ENCODE results near the gene SYNPO2.

DNA sequence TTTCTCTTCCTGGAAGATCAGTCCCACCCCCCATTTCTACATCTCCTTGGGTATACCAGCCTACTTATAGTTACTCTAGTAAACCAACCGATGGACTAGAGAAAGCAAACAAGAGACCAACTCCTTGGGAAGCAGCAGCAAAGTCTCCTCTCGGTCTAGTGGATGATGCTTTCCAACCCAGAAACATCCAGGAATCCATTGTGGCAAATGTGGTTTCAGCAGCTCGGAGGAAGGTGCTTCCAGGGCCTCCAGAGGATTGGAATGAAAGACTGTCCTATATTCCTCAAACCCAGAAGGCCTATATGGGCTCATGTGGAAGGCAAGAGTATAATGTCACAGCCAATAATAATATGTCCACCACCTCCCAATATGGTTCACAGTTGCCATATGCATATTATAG is 168.8 kb downstream of the SYNPO2 start:
- TF ChIP-seq TAF1 (IDR thresholded peaks at IDR 0.05; ENCODE audit: borderline replicate concordance, insufficient read depth, low read length) (no peak), POLR2AphosphoS5 (IDR thresholded peaks at IDR 0.05; ENCODE audit: low read depth, low read length) (no peak), SIN3A (IDR thresholded peaks at IDR 0.05; ENCODE audit: borderline replicate concordance, insufficient read depth, low read length) (no peak)
